Loucy (cell line): ENCODE data around the gene CYBA.

ENCODE experiments used
- EZH2phosphoT487 ChIP-seq: fragments of 200-600 bp; IDR thresholded peaks from 2 replicates; pipeline ENCODE4 v1.6.1; 2018; ENCODE audit warnings: antibody characterized with exemption, mild to moderate bottlenecking, moderate library complexity, borderline replicate concordance
- TF ChIP-seq, protein P1 (sequence below): fragments of 200-600 bp; sonication (generic); conservative IDR thresholded peaks from 2 replicates; pipeline ENCODE4 v1.5.1; 2014; ENCODE audit warnings: mild to moderate bottlenecking, antibody characterized with exemption, low read length

DNA sequence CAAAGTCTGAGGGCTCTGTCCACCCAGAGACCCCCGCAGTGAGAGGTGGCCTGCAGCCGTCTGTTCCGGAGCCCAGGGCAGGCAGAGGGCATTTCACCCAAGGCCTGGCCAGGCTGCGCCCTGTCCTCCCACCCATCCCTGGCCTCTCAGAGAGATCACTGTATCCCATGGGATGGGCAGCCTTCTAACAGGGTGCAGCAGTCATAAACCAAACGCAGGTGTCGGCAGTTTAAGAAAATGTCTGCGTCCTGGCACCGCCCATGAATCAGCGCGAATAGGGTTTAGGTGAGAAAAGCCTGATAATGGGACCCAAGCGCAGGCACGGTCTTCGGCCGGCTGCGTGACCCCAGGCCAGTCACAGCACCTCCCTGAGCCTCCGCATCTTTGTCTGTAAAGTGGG lies 5.4 kb downstream of the CYBA start:
- TF ChIP-seq, protein P1, sequence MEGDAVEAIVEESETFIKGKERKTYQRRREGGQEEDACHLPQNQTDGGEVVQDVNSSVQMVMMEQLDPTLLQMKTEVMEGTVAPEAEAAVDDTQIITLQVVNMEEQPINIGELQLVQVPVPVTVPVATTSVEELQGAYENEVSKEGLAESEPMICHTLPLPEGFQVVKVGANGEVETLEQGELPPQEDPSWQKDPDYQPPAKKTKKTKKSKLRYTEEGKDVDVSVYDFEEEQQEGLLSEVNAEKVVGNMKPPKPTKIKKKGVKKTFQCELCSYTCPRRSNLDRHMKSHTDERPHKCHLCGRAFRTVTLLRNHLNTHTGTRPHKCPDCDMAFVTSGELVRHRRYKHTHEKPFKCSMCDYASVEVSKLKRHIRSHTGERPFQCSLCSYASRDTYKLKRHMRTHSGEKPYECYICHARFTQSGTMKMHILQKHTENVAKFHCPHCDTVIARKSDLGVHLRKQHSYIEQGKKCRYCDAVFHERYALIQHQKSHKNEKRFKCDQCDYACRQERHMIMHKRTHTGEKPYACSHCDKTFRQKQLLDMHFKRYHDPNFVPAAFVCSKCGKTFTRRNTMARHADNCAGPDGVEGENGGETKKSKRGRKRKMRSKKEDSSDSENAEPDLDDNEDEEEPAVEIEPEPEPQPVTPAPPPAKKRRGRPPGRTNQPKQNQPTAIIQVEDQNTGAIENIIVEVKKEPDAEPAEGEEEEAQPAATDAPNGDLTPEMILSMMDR, result no peak
- TF ChIP-seq EZH2phosphoT487, result no peak
